ENCODE measurements around the gene ZFYVE26. TPM values are rescaled to one million over a fixed set of nuclear protein-coding genes. Genes with fewer than 3 reads are reported as not detected.

The ZFYVE26 gene
- polyA plus RNA-seq, 3 donors: 1.0 to 17.6 (median 2.3) TPM

- Histone ChIP-seq H3K4me2 (replicated peaks; ENCODE audit: extremely low read depth, low read length, poor library complexity, severe bottlenecking) (no peak overlapping the region), H3K79me2 (ENCODE audit: insufficient read depth, low read length) (no peaks in the 10 kb centered on the region), H3K9ac (ENCODE audit: insufficient read depth, low read length, poor library complexity, severe bottlenecking) (no peak overlapping the region), H3K4me3 (replicated peaks in 1 of 3; ENCODE audit: low read depth in 2 of 3, low read length in 3 of 3) (no peak overlapping the region), H3K9me3 (replicated peaks in 1 of 2; ENCODE audit: control insufficient read depth in 1 of 2, insufficient read depth in 1 of 2, low read length in 2 of 2) (peaks cover 0 to 3% of the 10 kb centered on the region in 2 donors), H3K36me3 (replicated peaks in 1 of 2; ENCODE audit: control insufficient read depth in 1 of 2, insufficient read depth in 2 of 2, low read length in 2 of 2) (no peaks in the 10 kb centered on the region), H2AFZ (ENCODE audit: insufficient read depth, low read depth, low read length, poor library complexity, severe bottlenecking) (no peak overlapping the region), H3K4me1 (ENCODE audit: control insufficient read depth in 1 of 2, insufficient read depth in 2 of 2, low read length in 2 of 2) (no peaks in the 10 kb centered on the region), H3K27ac (ENCODE audit: low read depth in 1 of 2, low read length in 2 of 2) (no peak overlapping the region), H4K20me1 (ENCODE audit: insufficient read depth, low read length) (no peaks in the 10 kb centered on the region), H3K27me3 (ENCODE audit: control insufficient read depth in 2 of 2, insufficient read depth in 2 of 2, low read length in 2 of 2) (peaks cover 5 to 6% of the 10 kb centered on the region in 2 donors)
- H3K27me3 Mint-ChIP-seq (ENCODE audit: low read depth in 3 of 3): peaks cover 5 to 7% (median 7%) of the 10 kb centered on the region in 3 donors
- no peak overlapping the region for H3K27ac Mint-ChIP-seq
- H3K4me1 Mint-ChIP-seq: no peaks in the 10 kb centered on the region
- peaks cover 0 to 13% (median 3%) of the 10 kb centered on the region in 7 donors for H3K9me3 Mint-ChIP-seq
- no peak for TF ChIP-seq CTCF (IDR thresholded peaks at IDR 0.05)
- no peak for DNase-seq
- intact Hi-C loops (cut with micrococcal nuclease): no loop called here
- H3K36me3 Mint-ChIP-seq: no peaks in the 10 kb centered on the region
- H3K4me3 Mint-ChIP-seq: no peak overlapping the region
These were observed 88.1 kb downstream of the ZFYVE26 start for GRCh38 chr14:67728258-67728657.

- Histone ChIP-seq H2AFZ (ENCODE audit: insufficient read depth, low read depth, low read length, poor library complexity, severe bottlenecking) (no peak overlapping the region), H3K4me3 (replicated peaks in 1 of 3; ENCODE audit: low read depth in 2 of 3, low read length in 3 of 3) (no peak overlapping the region), H3K9ac (ENCODE audit: insufficient read depth, low read length, poor library complexity, severe bottlenecking) (no peak overlapping the region), H3K4me2 (replicated peaks; ENCODE audit: extremely low read depth, low read length, poor library complexity, severe bottlenecking) (no peak overlapping the region), H3K79me2 (ENCODE audit: insufficient read depth, low read length) (no peaks in the 10 kb centered on the region), H3K4me1 (ENCODE audit: control insufficient read depth in 1 of 2, insufficient read depth in 2 of 2, low read length in 2 of 2) (peaks cover 4 to 5% of the 10 kb centered on the region in 2 donors), H4K20me1 (ENCODE audit: insufficient read depth, low read length) (no peaks in the 10 kb centered on the region), H3K27me3 (ENCODE audit: control insufficient read depth in 2 of 2, insufficient read depth in 2 of 2, low read length in 2 of 2) (peaks cover 6 to 13% of the 10 kb centered on the region in 2 donors), H3K9me3 (replicated peaks in 1 of 2; ENCODE audit: control insufficient read depth in 1 of 2, insufficient read depth in 1 of 2, low read length in 2 of 2) (peaks cover 0 to 3% of the 10 kb centered on the region in 2 donors), H3K27ac (ENCODE audit: low read depth in 1 of 2, low read length in 2 of 2) (no peak overlapping the region), H3K36me3 (replicated peaks in 1 of 2; ENCODE audit: control insufficient read depth in 1 of 2, insufficient read depth in 2 of 2, low read length in 2 of 2) (no peaks in the 10 kb centered on the region)
- intact Hi-C loops (cut with micrococcal nuclease): no loop called here
- Mint-ChIP-seq H3K9me3 (peaks cover 0 to 15% (median 3%) of the 10 kb centered on the region in 7 donors), H3K4me3 (no peak overlapping the region), H3K4me1 (peaks cover 8% of the 10 kb centered on the region), H3K27me3 (ENCODE audit: low read depth in 3 of 3) (peaks cover 8 to 15% (median 10%) of the 10 kb centered on the region in 3 donors), H3K27ac (no peak overlapping the region), H3K36me3 (no peaks in the 10 kb centered on the region)
- no peak for DNase-seq
- 92% methylated on average over 3 of the region's 7 CpGs for WGBS (ENCODE audit: insufficient coverage)
- TF ChIP-seq CTCF (IDR thresholded peaks at IDR 0.05): no peak
These were observed 89.0 kb downstream of the ZFYVE26 start for GRCh38 chr14:67727361-67727760.

Data from CD14-positive monocyte (primary cell).